GM12878 (cell line): ENCODE data around the gene SESN3. TPM values are rescaled to one million over a fixed set of nuclear protein-coding genes. Genes with fewer than 3 reads are reported as not detected.

Experiments used
- ATAC-seq: fragments of 200-7000 bp; cut with Tn5 transposase; 3 replicates; pipeline ENCODE4 v1.9.1; 2020; ENCODE audit warnings: mild to moderate bottlenecking, moderate library complexity
- BruUV-seq: library from RNA; stranded (reverse); fragments of 400-500 nt; replicated peaks from 2 replicates; lab custom pipeline; 2021; lab: Mats Ljungman, UMichigan
- CTCF ChIA-PET: fragments of 300-600 bp; sonication (Branson Sonifier 250); formaldehyde crosslinking; extraction: SDS; loops from one replicate; lab custom pipeline; 2021; ENCODE audit warnings: inconsistent platforms; lab: Yijun Ruan, JAX
- POLR2A ChIA-PET: fragments of 350-600 bp; formaldehyde crosslinking; extraction: SDS; loops from one replicate; lab custom pipeline; 2021; ENCODE audit warnings: inconsistent platforms; lab: Charles Lee
- RAD21 ChIA-PET: fragments of 300-600 bp; sonication (Branson Sonifier 250); formaldehyde crosslinking; loops from one replicate; lab custom pipeline; 2023; ENCODE audit warnings: antibody characterized with exemption; ENCODE audit not compliant: unreplicated experiment; lab: Charles Lee
- SMC1A ChIA-PET: fragments of 300-600 bp; sonication (Branson Sonifier 250); formaldehyde crosslinking; loops from one replicate; lab custom pipeline; 2023; ENCODE audit not compliant: unreplicated experiment, uncharacterized antibody; lab: Charles Lee
- DNase-seq: peaks from one replicate; pipeline ENCODE4 v3.0.0-alpha.2; 2011; ENCODE audit warnings: low read depth, low spot score
- FAIRE-seq: peaks from 3 replicates; lab custom pipeline; 2011; peaks lifted over from hg19 to GRCh38; lab: Jason Lieb, UNC
- H2AFZ ChIP-seq: 2 replicates; pipeline ENCODE4 v1.6.0; 2011; ENCODE audit warnings: low read depth, low read length, control low read depth; ENCODE audit not compliant: control insufficient read depth
- H3K27ac ChIP-seq: 2 replicates; pipeline ENCODE4 v1.5.1; 2011; ENCODE audit warnings: control low read depth; ENCODE audit not compliant: control insufficient read depth, insufficient read depth
- H3K27me3 ChIP-seq, 2 experiments: replicated peaks in 1 of 2; 2 replicates each; pipeline versions ENCODE4 v1.6.0 to v1.6.1; 2011; ENCODE audit warnings: low read length in 1 of 2; ENCODE audit not compliant: control insufficient read depth in 2 of 2, insufficient read depth in 2 of 2
- H3K36me3 ChIP-seq, 2 experiments: 2 replicates each; pipeline ENCODE4 v1.5.1; 2011; ENCODE audit warnings: low read length in 1 of 2; ENCODE audit not compliant: control insufficient read depth in 2 of 2, insufficient read depth in 2 of 2
- H3K4me1 ChIP-seq: 2 replicates; pipeline ENCODE4 v1.6.1; 2011; ENCODE audit warnings: mild to moderate bottlenecking, low read length, moderate library complexity, mixed read lengths; ENCODE audit not compliant: control insufficient read depth, insufficient read depth
- H3K4me2 ChIP-seq: 2 replicates; pipeline ENCODE4 v1.6.0; 2011; ENCODE audit warnings: control low read depth; ENCODE audit not compliant: control insufficient read depth, insufficient read depth
- H3K4me3 ChIP-seq: fragments of 200-600 bp; sonication (generic); 2 replicates; pipeline ENCODE4 v1.5.1; 2016
- H3K79me2 ChIP-seq: 2 replicates; pipeline ENCODE4 v1.6.0; 2011; ENCODE audit warnings: low read length; ENCODE audit not compliant: control insufficient read depth, insufficient read depth
- H3K9ac ChIP-seq: 2 replicates; pipeline ENCODE4 v1.8.0; 2011; ENCODE audit warnings: low read length, control low read depth, mixed read lengths; ENCODE audit not compliant: control insufficient read depth, insufficient read depth
- H3K9me3 ChIP-seq: replicated peaks from 3 replicates; pipeline ENCODE4 v1.5.1; 2011; ENCODE audit warnings: mild to moderate bottlenecking, low read length; ENCODE audit not compliant: control insufficient read depth, insufficient read depth
- H4K20me1 ChIP-seq: 2 replicates; pipeline ENCODE4 v1.6.0; 2011; ENCODE audit not compliant: control insufficient read depth, insufficient read depth
- CBFB ChIP-seq: IDR thresholded peaks from 2 replicates; pipeline ENCODE4 v1.6.1; 2016; ENCODE audit warnings: antibody characterized with exemption, low read depth
- CEBPZ ChIP-seq: fragments of 150-350 bp; IDR thresholded peaks from 2 replicates; pipeline ENCODE4 v1.6.1; 2016; ENCODE audit warnings: low read depth, low read length
- EZH2 ChIP-seq: IDR thresholded peaks from 2 replicates; pipeline ENCODE4 v1.6.1; 2012; ENCODE audit warnings: low read depth, mild to moderate bottlenecking, control low read depth, inconsistent platforms, low read length, borderline replicate concordance; ENCODE audit not compliant: control insufficient read depth
- FOXK2 ChIP-seq: fragments of 450-650 bp; IDR thresholded peaks from 2 replicates; pipeline ENCODE4 v1.6.1; 2017; ENCODE audit warnings: mild to moderate bottlenecking, moderate library complexity
- GATAD2B ChIP-seq: fragments of 450-650 bp; conservative IDR thresholded peaks from 2 replicates; pipeline ENCODE4 v1.6.1; 2017; ENCODE audit warnings: low read depth, mild to moderate bottlenecking, moderate library complexity
- IRF4 ChIP-seq: IDR thresholded peaks from 2 replicates; pipeline ENCODE4 v1.6.1; 2011; ENCODE audit warnings: low read depth, low read length
- MAX ChIP-seq: IDR thresholded peaks from 2 replicates; pipeline ENCODE4 v1.6.1; 2012; ENCODE audit warnings: low read depth, low read length, improper control_type of control experiment
- MEF2B ChIP-seq: fragments of 450-650 bp; IDR thresholded peaks from 2 replicates; pipeline ENCODE4 v1.6.1; 2018; ENCODE audit warnings: mild to moderate bottlenecking, moderate library complexity; ENCODE audit not compliant: partially characterized antibody, poor library complexity, severe bottlenecking
- NFYA ChIP-seq: IDR thresholded peaks from 2 replicates; pipeline ENCODE4 v1.6.1; 2011; ENCODE audit warnings: low read depth, mild to moderate bottlenecking, low read length, improper control_type of control experiment, borderline replicate concordance
- PML ChIP-seq: IDR thresholded peaks from 2 replicates; pipeline ENCODE4 v1.6.1; 2012; ENCODE audit warnings: low read length, inconsistent platforms
- RAD51 ChIP-seq: fragments of 450-650 bp; IDR thresholded peaks from 2 replicates; pipeline ENCODE4 v1.6.1; 2016; ENCODE audit warnings: moderate library complexity, mild to moderate bottlenecking, inconsistent platforms
- RBBP5 ChIP-seq: fragments of 200-600 bp; sonication (generic); conservative IDR thresholded peaks from 2 replicates; pipeline ENCODE4 v1.6.1; 2016
- RFX5 ChIP-seq: IDR thresholded peaks from 2 replicates; pipeline ENCODE4 v1.6.1; 2011; ENCODE audit warnings: low read depth, low read length, improper control_type of control experiment
- SRF ChIP-seq, 2 experiments: IDR thresholded peaks; 2 replicates each; pipeline ENCODE4 v1.6.1; 2011; ENCODE audit warnings: low read depth in 2 of 2, low read length in 2 of 2, mild to moderate bottlenecking in 1 of 2, moderate library complexity in 1 of 2
- ZBED1 ChIP-seq: IDR thresholded peaks from 2 replicates; pipeline ENCODE4 v1.6.1; 2016; ENCODE audit warnings: borderline replicate concordance
- WGBS: methylation state at CpG from one replicate; pipeline ENCODE4 v1.1.6; 2016; ENCODE audit warnings: low lambda C conversion rate; ENCODE audit not compliant: insufficient replicate concordance, insufficient coverage; ENCODE audit errors: missing lambda C conversion rate; 5-methylcytosine and 5-hydroxymethylcytosine counted together
- in situ Hi-C: fragments of 300-500 bp; cut with MboI; formaldehyde crosslinking; loops from 9 replicates; pipeline ENCODE4 v1.14.3; 2018; ENCODE audit warnings: mixed read lengths
- intact Hi-C: fragments of 100-400 bp; cut with micrococcal nuclease; formaldehyde crosslinking; loops from one replicate; pipeline ENCODE4 v1.14.2; 2022; ENCODE audit not compliant: unreplicated experiment
- polyA plus RNA-seq, 11 experiments: library from polyadenylated mRNA; depleted of rRNA in 4 of 11; unstranded in 6 of 11; stranded (reverse) in 5 of 11; fragments of >200 nt; fragmentation: Nextera tagmentation in 4 of 11; fragmentation: Illumina TruSeq in 1 of 11; extraction: Ambion mirVana in 4 of 11; extraction: Trizol in 1 of 11; gene quantifications; 1 replicate in 1 of 11; 2 replicates in 10 of 11; pipeline versions ENCODE4 v1.2.1 to v1.2.3, GENCODE V29; 2011 to 2016; ENCODE audit warnings: inconsistent platforms in 2 of 11, missing spikeins in 2 of 11, low read depth in 1 of 11
- total RNA-seq, 4 experiments: library from RNA; depleted of rRNA in 3 of 4; stranded (reverse); fragments of >200 nt in 3 of 4; fragmentation: Illumina TruSeq in 1 of 4; extraction: Trizol in 1 of 4; gene quantifications; 2 replicates each; pipeline versions ENCODE4 v1.2.1 to v1.2.3, GENCODE V29; 2013 to 2021
- TF ChIP-seq, protein P1 (sequence below): fragments of 450-650 bp; IDR thresholded peaks from 2 replicates; pipeline ENCODE4 v1.6.1; 2018; ENCODE audit warnings: borderline replicate concordance, mild to moderate bottlenecking; ENCODE audit not compliant: partially characterized antibody

SESN3 gene
- total and polyA plus RNA-seq, 10 of the 15 experiments (the other 5 are each of a cell fraction or from before 2014, with no cell fraction given) = 0.64 to 6.7 (median 3.0) TPM

DNA sequence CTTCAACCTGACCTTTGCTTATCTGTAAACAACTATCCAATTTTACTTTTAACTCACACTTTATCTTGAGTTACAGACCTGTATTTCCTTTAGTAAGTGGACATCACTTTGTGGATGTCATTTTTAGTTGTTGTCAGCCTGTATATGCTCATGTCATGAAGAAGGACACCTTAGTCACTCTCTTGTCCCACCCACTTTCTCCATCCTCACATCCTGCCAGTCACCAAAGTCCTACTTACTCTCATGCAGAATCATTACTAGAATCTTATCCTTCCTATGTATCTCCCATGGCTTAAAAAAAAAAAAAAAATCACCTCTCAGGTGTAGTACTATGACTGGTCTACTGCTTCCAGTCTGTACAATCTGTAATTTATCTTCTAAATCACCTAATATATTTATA lies 43.3 kb downstream of the SESN3 start (continued):
- TF ChIP-seq, protein P1, sequence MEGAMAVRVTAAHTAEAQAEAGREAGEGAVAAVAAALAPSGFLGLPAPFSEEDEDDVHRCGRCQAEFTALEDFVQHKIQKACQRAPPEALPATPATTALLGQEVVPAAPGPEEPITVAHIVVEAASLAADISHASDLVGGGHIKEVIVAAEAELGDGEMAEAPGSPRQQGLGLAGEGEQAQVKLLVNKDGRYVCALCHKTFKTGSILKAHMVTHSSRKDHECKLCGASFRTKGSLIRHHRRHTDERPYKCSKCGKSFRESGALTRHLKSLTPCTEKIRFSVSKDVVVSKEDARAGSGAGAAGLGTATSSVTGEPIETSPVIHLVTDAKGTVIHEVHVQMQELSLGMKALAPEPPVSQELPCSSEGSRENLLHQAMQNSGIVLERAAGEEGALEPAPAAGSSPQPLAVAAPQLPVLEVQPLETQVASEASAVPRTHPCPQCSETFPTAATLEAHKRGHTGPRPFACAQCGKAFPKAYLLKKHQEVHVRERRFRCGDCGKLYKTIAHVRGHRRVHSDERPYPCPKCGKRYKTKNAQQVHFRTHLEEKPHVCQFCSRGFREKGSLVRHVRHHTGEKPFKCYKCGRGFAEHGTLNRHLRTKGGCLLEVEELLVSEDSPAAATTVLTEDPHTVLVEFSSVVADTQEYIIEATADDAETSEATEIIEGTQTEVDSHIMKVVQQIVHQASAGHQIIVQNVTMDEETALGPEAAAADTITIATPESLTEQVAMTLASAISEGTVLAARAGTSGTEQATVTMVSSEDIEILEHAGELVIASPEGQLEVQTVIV = no peak
- TF ChIP-seq CBFB = no peak
- no peak for TF ChIP-seq GATAD2B
- no peak for TF ChIP-seq FOXK2
- no peak for TF ChIP-seq NFYA
- no peak for TF ChIP-seq MAX
- TF ChIP-seq RAD51 = no peak
- no peak for TF ChIP-seq EZH2

GRCh38 chr11:95182397-95182796 lies 48.6 kb downstream of the SESN3 start:
- Histone ChIP-seq H2AFZ (no peak overlapping the region), H4K20me1 (no peaks in the 10 kb centered on the region), H3K4me2 (no peak overlapping the region), H3K79me2 (no peaks in the 10 kb centered on the region), H3K9me3 (no peaks in the 10 kb centered on the region), H3K27ac (no peak overlapping the region), H3K4me1 (no peaks in the 10 kb centered on the region), H3K9ac (no peak overlapping the region), H3K27me3 (no peaks in the 10 kb centered on the region), H3K36me3 (no peaks in the 10 kb centered on the region), H3K4me3 (no peak overlapping the region)
- DNase-seq = no peak
- no peak for FAIRE-seq
- intact Hi-C loops (no loop called here), in situ Hi-C loops (no loop called here)
- 32% methylated on average over 2 of the region's 2 CpGs for WGBS
- ChIA-PET POLR2A (no interaction called here), SMC1A (interaction anchor here (1.0 to 1.7 kb wide), 4 partner anchors 24 to 50 kb away, joined by 4 to 5 read pairs (median 4); partner anchors contain the start of gene SESN3), CTCF (interaction anchor here (1.2 to 1.3 kb wide), 2 partner anchors 32 to 523 kb away, joined by 3 to 4 read pairs; no protein-coding TSS in a partner anchor), RAD21 (no interaction called here)
- BruUV-seq = no TSS peak
- ATAC-seq = no peak
- TF ChIP-seq ZBED1 = no peak
- TF ChIP-seq RBBP5 = no peak
- TF ChIP-seq, protein P1 = no peak
- no peak for TF ChIP-seq MEF2B
- TF ChIP-seq SRF (IDR thresholded peaks at IDR 0.05; ENCODE audit: low read depth in 2 of 2, low read length in 2 of 2) = no peak
- no peak for TF ChIP-seq IRF4
- TF ChIP-seq PML = no peak
- TF ChIP-seq CEBPZ = no peak
- TF ChIP-seq RFX5 = no peak
